ENCODE measurements around the gene PDIK1L.

PDIK1L gene

DNA sequence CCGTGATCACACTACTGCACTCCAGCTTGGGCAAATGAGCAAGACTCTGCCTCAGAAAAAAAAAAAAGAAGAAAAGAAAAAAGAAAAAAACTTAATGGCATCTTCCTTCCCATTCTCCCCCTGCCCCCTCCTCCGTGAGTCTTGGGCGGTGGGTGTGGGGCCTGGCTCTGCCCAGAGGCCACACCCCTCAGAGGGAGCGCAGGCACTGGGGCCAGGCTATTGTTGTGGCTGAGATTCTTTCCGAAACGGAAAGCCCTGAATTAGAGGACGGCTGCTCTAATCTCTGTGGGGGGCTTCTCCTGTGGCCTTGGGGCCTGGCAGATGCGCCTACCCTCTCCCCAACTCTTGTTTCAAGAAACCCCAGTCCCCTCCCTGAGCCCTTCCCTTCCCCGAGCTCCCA lies 43.1 kb downstream of the PDIK1L start:
- no peak for DNase-seq (ENCODE audit: low read depth in 1 of 2, low spot score in 1 of 2)
- TF ChIP-seq GABPA (IDR thresholded peaks at IDR 0.05; ENCODE audit: low read depth), result no peak
- TF ChIP-seq POLR2AphosphoS5 (IDR thresholded peaks at IDR 0.05; ENCODE audit: low read depth), result no peak
- no peak for TF ChIP-seq SPI1 (IDR thresholded peaks at IDR 0.05; ENCODE audit: borderline replicate concordance, low read depth)
- TF ChIP-seq, protein P1, sequence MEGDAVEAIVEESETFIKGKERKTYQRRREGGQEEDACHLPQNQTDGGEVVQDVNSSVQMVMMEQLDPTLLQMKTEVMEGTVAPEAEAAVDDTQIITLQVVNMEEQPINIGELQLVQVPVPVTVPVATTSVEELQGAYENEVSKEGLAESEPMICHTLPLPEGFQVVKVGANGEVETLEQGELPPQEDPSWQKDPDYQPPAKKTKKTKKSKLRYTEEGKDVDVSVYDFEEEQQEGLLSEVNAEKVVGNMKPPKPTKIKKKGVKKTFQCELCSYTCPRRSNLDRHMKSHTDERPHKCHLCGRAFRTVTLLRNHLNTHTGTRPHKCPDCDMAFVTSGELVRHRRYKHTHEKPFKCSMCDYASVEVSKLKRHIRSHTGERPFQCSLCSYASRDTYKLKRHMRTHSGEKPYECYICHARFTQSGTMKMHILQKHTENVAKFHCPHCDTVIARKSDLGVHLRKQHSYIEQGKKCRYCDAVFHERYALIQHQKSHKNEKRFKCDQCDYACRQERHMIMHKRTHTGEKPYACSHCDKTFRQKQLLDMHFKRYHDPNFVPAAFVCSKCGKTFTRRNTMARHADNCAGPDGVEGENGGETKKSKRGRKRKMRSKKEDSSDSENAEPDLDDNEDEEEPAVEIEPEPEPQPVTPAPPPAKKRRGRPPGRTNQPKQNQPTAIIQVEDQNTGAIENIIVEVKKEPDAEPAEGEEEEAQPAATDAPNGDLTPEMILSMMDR (IDR thresholded peaks at IDR 0.05; ENCODE audit: insufficient read depth, low read length), result no peak
- TF ChIP-seq, protein P2, sequence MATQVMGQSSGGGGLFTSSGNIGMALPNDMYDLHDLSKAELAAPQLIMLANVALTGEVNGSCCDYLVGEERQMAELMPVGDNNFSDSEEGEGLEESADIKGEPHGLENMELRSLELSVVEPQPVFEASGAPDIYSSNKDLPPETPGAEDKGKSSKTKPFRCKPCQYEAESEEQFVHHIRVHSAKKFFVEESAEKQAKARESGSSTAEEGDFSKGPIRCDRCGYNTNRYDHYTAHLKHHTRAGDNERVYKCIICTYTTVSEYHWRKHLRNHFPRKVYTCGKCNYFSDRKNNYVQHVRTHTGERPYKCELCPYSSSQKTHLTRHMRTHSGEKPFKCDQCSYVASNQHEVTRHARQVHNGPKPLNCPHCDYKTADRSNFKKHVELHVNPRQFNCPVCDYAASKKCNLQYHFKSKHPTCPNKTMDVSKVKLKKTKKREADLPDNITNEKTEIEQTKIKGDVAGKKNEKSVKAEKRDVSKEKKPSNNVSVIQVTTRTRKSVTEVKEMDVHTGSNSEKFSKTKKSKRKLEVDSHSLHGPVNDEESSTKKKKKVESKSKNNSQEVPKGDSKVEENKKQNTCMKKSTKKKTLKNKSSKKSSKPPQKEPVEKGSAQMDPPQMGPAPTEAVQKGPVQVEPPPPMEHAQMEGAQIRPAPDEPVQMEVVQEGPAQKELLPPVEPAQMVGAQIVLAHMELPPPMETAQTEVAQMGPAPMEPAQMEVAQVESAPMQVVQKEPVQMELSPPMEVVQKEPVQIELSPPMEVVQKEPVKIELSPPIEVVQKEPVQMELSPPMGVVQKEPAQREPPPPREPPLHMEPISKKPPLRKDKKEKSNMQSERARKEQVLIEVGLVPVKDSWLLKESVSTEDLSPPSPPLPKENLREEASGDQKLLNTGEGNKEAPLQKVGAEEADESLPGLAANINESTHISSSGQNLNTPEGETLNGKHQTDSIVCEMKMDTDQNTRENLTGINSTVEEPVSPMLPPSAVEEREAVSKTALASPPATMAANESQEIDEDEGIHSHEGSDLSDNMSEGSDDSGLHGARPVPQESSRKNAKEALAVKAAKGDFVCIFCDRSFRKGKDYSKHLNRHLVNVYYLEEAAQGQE (IDR thresholded peaks at IDR 0.05; ENCODE audit: insufficient replicate concordance, low read depth), result no peak
- H3K27ac ChIP-seq (replicated peaks), result no peak overlapping the region
- no peak overlapping the region for H3K4me3 ChIP-seq (replicated peaks; ENCODE audit: insufficient read depth, low read length)
- peaks cover 4% of the 10 kb centered on the region for H3K27me3 ChIP-seq (ENCODE audit: insufficient read depth, poor library complexity, severe bottlenecking)

DNA sequence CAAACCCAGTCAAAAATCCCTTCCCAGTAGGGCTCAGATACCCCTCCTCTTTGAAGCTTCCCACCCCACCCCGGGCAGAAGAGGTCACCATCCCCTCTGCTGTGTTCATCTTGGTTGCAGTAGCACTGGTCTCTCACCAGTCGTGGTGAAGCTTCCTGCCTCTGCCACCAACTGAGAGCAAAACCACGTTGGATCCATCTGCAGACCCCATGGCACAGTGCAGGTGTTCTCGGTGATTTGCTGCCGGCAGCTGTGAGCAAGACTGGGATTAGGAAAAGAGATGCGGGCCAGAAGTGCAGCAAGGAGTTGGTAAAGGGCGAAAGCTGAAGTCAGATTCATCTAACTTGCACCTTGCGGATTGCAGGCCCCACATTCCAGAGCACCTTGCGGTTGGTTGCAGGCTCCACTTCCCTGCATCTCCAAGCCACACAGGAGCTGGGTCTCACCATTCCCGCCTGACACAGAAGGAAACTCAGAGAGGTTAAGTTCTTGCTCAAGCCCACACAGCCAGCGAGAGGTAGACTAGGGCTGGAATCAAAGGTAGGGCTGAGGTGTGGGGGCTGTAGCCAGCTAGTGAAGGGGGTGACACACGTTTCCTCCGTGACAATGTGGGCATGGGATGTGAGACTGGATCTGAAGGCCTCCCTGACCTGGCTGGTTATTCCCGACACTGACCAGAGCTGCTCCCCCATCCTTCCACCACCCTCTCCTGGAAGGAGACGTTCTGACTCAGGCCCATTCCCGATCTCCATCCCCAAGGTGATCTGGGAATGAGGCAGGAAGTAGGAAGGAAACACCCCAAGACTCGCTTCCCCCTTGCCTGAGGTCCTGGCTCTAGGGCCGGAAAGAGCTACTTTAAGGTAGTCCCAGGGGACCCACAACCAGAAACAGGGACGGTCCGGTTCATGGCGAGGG lies 44.0 kb downstream of the PDIK1L start:
- Histone ChIP-seq H3K4me3 (replicated peaks; ENCODE audit: insufficient read depth, low read length) (no peak overlapping the region), H3K27me3 (ENCODE audit: insufficient read depth, poor library complexity, severe bottlenecking) (peaks cover 4% of the 10 kb centered on the region), H3K27ac (replicated peaks) (no peak overlapping the region)
- no peak for DNase-seq (ENCODE audit: low read depth in 1 of 2, low spot score in 1 of 2)
- no peak for TF ChIP-seq SPI1 (IDR thresholded peaks at IDR 0.05; ENCODE audit: borderline replicate concordance, low read depth)
- TF ChIP-seq POLR2AphosphoS5 (IDR thresholded peaks at IDR 0.05; ENCODE audit: low read depth), result no peak
- TF ChIP-seq GABPA (IDR thresholded peaks at IDR 0.05; ENCODE audit: low read depth), result no peak
- TF ChIP-seq, protein P1 (IDR thresholded peaks at IDR 0.05; ENCODE audit: insufficient read depth, low read length), result no peak
- TF ChIP-seq, protein P2 (IDR thresholded peaks at IDR 0.05; ENCODE audit: insufficient replicate concordance, low read depth), result no peak

DNA sequence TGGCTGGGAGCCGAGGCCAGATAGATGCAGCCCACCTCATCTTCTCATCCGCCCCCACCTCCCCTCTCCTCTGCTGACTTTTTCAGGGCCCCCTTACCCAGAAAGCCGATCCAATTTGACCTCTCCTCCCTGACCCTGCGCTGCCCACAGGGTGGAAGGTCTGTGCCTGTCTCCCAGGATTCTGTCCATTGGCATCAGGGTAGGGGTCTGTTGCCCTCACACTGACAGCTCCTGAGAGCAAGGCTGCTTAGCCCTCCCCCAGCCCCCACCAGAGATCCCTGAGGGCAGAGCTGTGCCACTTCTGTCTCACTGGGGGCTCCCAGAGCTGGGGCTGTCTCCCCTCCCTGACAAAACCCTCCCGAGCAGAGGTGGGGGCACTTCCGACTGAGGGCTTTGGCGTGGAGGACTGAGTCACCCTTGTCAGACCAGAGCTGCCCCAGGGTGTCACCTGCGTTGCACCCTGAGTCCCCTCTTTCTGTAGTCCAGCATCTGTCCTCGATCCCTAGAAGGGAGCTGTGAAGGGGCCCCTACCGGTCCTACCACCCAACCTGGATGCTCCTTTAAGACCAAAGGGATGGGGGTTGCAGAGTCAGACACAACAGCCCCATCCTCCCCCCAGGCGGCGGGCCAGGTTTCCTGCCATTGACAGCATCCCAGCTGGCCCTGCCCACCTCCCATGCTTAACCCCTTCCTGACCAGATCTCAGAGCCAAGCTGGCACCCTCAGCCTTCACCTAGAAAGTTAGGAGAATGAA lies 44.8 kb downstream of the PDIK1L start:
- H3K4me3 ChIP-seq (replicated peaks; ENCODE audit: insufficient read depth, low read length), result no peak overlapping the region
- no peak for DNase-seq (ENCODE audit: low read depth in 1 of 2, low spot score in 1 of 2)

More for the DNA sequence above, 44.8 kb downstream of the PDIK1L start:
- H3K27ac ChIP-seq (replicated peaks), result no peak overlapping the region
- H3K27me3 ChIP-seq (ENCODE audit: insufficient read depth, poor library complexity, severe bottlenecking), result peaks cover 4% of the 10 kb centered on the region
- TF ChIP-seq POLR2AphosphoS5 (IDR thresholded peaks at IDR 0.05; ENCODE audit: low read depth), result no peak
- TF ChIP-seq, protein P1 (IDR thresholded peaks at IDR 0.05; ENCODE audit: insufficient read depth, low read length), result no peak
- TF ChIP-seq, protein P2 (IDR thresholded peaks at IDR 0.05; ENCODE audit: insufficient replicate concordance, low read depth), result no peak
- TF ChIP-seq SPI1 (IDR thresholded peaks at IDR 0.05; ENCODE audit: borderline replicate concordance, low read depth), result no peak
- no peak for TF ChIP-seq GABPA (IDR thresholded peaks at IDR 0.05; ENCODE audit: low read depth)
